Psoas muscle (tissue), 7 donors: Measurements from ENCODE around the gene SRD5A1. TPM values are rescaled to one million over a fixed set of nuclear protein-coding genes. Genes with fewer than 3 reads are reported as not detected.

ENCODE experiments used
- polyA plus RNA-seq, 3 donors: library from polyadenylated mRNA; stranded (reverse); fragments of 200-250 nt; gene quantifications; one replicate each; pipeline ENCODE4 v1.2.3, GENCODE V29; 2013
- total RNA-seq, 4 donors: library from RNA; stranded (reverse); fragmentation: NEBNext Ultra II Directional in 2 of 4; extraction: Animal tissue kit (Norgen Biotek cat#: 25700) in 2 of 4; gene quantifications; one replicate each; pipeline versions ENCODE4 v1.2.1 to v1.2.4, GENCODE V29; 2021 to 2023
- donor health status: healthy with polysubstance abuse.
- donor health status: DM: no; HTN: no; CAD: no; lungs with moderate emphysema.
- donor health status: Bipolar disorder and iron deficiency.
- donor health status: healthy.
- donor health status: DM: no; HTN: no; CAD: no.
- donor health status: DM: no; HTN: no; CAD: no.
- donor health status: DM: yes; HTN: yes; CAD: no.

SRD5A1 gene
- total and polyA plus RNA-seq, 7 donors: 1.1 to 2.4 (median 1.7) TPM

Other genes with a start within 250 kb of the SRD5A1 start
- 10 to 100 TPM; 12.9 to 96.2 (median 20.6) TPM for gene UBE2QL1, start 184.6 kb upstream of the SRD5A1 start, total RNA-seq
- 10 to 100 TPM in 2 of 3 donors, 1 to 10 TPM in 1; 3.2 to 63.4 (median 33.3) TPM for gene UBE2QL1, start 184.6 kb upstream of the SRD5A1 start, polyA plus RNA-seq
- gene NSUN2, start 396 bp upstream of the SRD5A1 start, total RNA-seq: 10 to 100 TPM; 30.6 to 53.9 (median 50.6) TPM
- 10 to 100 TPM; 36.4 to 80.9 (median 56.2) TPM for gene NSUN2, start 396 bp upstream of the SRD5A1 start, polyA plus RNA-seq
- gene TENT4A, start 80.0 kb downstream of the SRD5A1 start, total RNA-seq: 10 to 100 TPM in 3 of 4 donors, 1 to 10 TPM in 1; 8.7 to 19.2 (median 15.2) TPM
- gene TENT4A, start 80.0 kb downstream of the SRD5A1 start, polyA plus RNA-seq: 10 to 100 TPM in 1 of 3 donors, 1 to 10 TPM in 2; 5.0 to 12.7 (median 8.0) TPM